OCI-LY1 (cell line): Measurements from ENCODE around the gene PHKB.

Experiments used
- H2AFZ ChIP-seq: fragments of 200-600 bp; sonication (generic), shearing (Covaris generic); 2 replicates; pipeline ENCODE4 v1.6.0; 2014; ENCODE audit warnings: antibody characterized with exemption, mild to moderate bottlenecking, low read length
- H3F3A ChIP-seq: fragments of 200-600 bp; sonication (generic), shearing (Covaris generic); 2 replicates; pipeline ENCODE4 v1.6.0; 2014; ENCODE audit warnings: mild to moderate bottlenecking, antibody characterized with exemption, low read length, moderate library complexity; ENCODE audit not compliant: insufficient read depth
- H3K27ac ChIP-seq: fragments of 200-600 bp; sonication (generic); 2 replicates; pipeline ENCODE4 v1.5.1; 2014; ENCODE audit warnings: low read length, mixed run types, mild to moderate bottlenecking, low read depth; ENCODE audit not compliant: poor library complexity, severe bottlenecking
- H3K27me3 ChIP-seq: fragments of 200-600 bp; sonication (generic); 2 replicates; pipeline ENCODE4 v1.6.0; 2014; ENCODE audit warnings: antibody characterized with exemption, mild to moderate bottlenecking, low read length, moderate library complexity; ENCODE audit not compliant: insufficient read depth
- H3K36me3 ChIP-seq: fragments of 200-600 bp; sonication (generic); 2 replicates; pipeline ENCODE4 v1.6.1; 2014; ENCODE audit warnings: mild to moderate bottlenecking, antibody characterized with exemption, low read length, moderate library complexity, mixed read lengths; ENCODE audit not compliant: insufficient read depth
- H3K4me1 ChIP-seq: fragments of 200-600 bp; sonication (generic); 2 replicates; pipeline ENCODE4 v1.5.1; 2014; ENCODE audit warnings: mild to moderate bottlenecking, low read length, moderate library complexity; ENCODE audit not compliant: insufficient read depth, severe bottlenecking
- H3K4me2 ChIP-seq: fragments of 200-600 bp; sonication (generic), shearing (Covaris generic); 2 replicates; pipeline ENCODE4 v1.6.1; 2014; ENCODE audit warnings: low read length
- H3K4me3 ChIP-seq: fragments of 200-600 bp; sonication (generic); 2 replicates; pipeline ENCODE4 v1.5.1; 2014; ENCODE audit warnings: low read length, low read depth, mild to moderate bottlenecking, mixed read lengths; ENCODE audit not compliant: poor library complexity, severe bottlenecking
- H3K79me2 ChIP-seq: fragments of 200-600 bp; shearing (Covaris generic); 2 replicates; pipeline ENCODE4 v1.6.1; 2016; ENCODE audit warnings: mixed run types, low read length, mixed read lengths; ENCODE audit not compliant: insufficient read depth
- H3K9ac ChIP-seq: fragments of 200-600 bp; sonication (generic), shearing (Covaris generic); 2 replicates; pipeline ENCODE4 v1.6.1; 2014; ENCODE audit warnings: mild to moderate bottlenecking, low read length, mixed read lengths
- H3K9me2 ChIP-seq: fragments of 200-600 bp; sonication (generic), shearing (Covaris generic); 2 replicates; pipeline ENCODE4 v1.6.1; 2014; ENCODE audit warnings: low read depth, mild to moderate bottlenecking, low read length, mixed read lengths
- H3K9me3 ChIP-seq: fragments of 200-600 bp; shearing (Covaris generic); 2 replicates; pipeline ENCODE4 v1.6.1; 2014; ENCODE audit warnings: low read length, mixed read lengths
- H4K20me1 ChIP-seq: fragments of 200-600 bp; sonication (generic), shearing (Covaris generic); 2 replicates; pipeline ENCODE4 v1.6.0; 2016; ENCODE audit warnings: mild to moderate bottlenecking, low read length; ENCODE audit not compliant: insufficient read depth
- EZH2 ChIP-seq: fragments of 200-600 bp; sonication (generic), shearing (Covaris generic); IDR thresholded peaks from 2 replicates; pipeline ENCODE4 v1.8.0; 2017; ENCODE audit warnings: borderline replicate concordance, mixed run types, mild to moderate bottlenecking, antibody characterized with exemption, low read length, moderate library complexity, mixed read lengths
- TF ChIP-seq, protein P1 (sequence below): fragments of 200-600 bp; sonication (generic), shearing (Covaris generic); IDR thresholded peaks from 2 replicates; pipeline ENCODE4 v1.5.1; 2017; ENCODE audit warnings: mild to moderate bottlenecking, antibody characterized with exemption, low read length, moderate library complexity, mixed read lengths

PHKB gene

DNA sequence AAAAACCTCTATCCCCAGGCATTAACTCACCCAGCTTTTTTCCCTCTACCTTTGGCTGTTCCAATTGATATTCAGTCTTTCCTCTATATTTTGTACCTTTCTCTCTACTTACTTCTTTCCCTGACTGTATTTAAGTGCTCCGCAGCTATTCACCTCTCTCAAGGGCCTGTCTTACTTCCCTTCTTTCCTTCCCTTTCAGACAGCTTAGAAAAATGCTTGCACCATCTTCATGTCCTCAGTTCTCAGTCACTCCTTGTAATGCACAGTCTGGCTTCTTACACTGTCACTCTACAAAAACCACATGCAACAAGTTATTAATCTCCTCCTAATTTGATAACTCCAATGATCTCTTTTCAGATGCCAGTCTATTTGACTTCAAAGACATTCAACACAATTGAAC, 163.4 kb downstream of the PHKB start:
- no peak for TF ChIP-seq EZH2
- TF ChIP-seq, protein P1, sequence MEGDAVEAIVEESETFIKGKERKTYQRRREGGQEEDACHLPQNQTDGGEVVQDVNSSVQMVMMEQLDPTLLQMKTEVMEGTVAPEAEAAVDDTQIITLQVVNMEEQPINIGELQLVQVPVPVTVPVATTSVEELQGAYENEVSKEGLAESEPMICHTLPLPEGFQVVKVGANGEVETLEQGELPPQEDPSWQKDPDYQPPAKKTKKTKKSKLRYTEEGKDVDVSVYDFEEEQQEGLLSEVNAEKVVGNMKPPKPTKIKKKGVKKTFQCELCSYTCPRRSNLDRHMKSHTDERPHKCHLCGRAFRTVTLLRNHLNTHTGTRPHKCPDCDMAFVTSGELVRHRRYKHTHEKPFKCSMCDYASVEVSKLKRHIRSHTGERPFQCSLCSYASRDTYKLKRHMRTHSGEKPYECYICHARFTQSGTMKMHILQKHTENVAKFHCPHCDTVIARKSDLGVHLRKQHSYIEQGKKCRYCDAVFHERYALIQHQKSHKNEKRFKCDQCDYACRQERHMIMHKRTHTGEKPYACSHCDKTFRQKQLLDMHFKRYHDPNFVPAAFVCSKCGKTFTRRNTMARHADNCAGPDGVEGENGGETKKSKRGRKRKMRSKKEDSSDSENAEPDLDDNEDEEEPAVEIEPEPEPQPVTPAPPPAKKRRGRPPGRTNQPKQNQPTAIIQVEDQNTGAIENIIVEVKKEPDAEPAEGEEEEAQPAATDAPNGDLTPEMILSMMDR = no peak
- H3K36me3 ChIP-seq = no peaks in the 10 kb centered on the region
- no peaks in the 10 kb centered on the region for H4K20me1 ChIP-seq
- no peaks in the 10 kb centered on the region for H3K9me2 ChIP-seq
- H3K4me2 ChIP-seq = no peak overlapping the region
- no peak overlapping the region for H2AFZ ChIP-seq
- no peaks in the 10 kb centered on the region for H3K4me1 ChIP-seq
- no peak overlapping the region for H3K27ac ChIP-seq
- no peak overlapping the region for H3K9ac ChIP-seq
- H3K79me2 ChIP-seq = no peaks in the 10 kb centered on the region
- no peak overlapping the region for H3K4me3 ChIP-seq
- no peaks in the 10 kb centered on the region; the same call in 1 of the 2 replicates for H3K9me3 ChIP-seq
- no peaks in the 10 kb centered on the region for H3K27me3 ChIP-seq
- no peaks in the 10 kb centered on the region for H3F3A ChIP-seq

DNA sequence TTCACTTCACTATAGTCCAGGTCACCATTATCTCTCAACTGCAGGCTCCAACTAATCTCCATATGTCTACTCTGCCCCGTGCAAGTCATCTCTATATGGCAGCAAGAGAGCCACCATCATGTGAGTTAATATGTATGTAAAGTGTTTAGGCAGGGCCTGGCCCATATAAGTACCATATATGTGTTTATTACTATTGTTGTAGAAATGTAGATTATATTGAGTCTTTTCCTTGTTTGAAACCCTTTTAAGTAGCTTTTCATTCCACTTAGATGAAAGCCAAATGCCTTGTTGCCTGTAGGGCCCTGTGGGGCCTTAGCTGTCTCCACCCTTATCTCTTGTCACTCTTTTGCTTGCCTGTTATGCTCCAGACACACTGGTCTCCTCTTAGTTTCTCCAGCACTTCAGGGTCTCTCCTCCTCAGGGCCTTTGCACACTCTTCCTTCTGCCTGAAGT, 164.0 kb downstream of the PHKB start:
- H2AFZ ChIP-seq = no peak overlapping the region
- no peaks in the 10 kb centered on the region for H4K20me1 ChIP-seq
- H3K9me2 ChIP-seq = no peaks in the 10 kb centered on the region
- H3K9ac ChIP-seq = no peak overlapping the region
- TF ChIP-seq, protein P1 = no peak
- TF ChIP-seq EZH2 = no peak
- no peaks in the 10 kb centered on the region for H3K79me2 ChIP-seq
- no peaks in the 10 kb centered on the region for H3K4me1 ChIP-seq
- no peak overlapping the region for H3K27ac ChIP-seq
- H3K9me3 ChIP-seq = no peaks in the 10 kb centered on the region; the same call in 1 of the 2 replicates
- no peaks in the 10 kb centered on the region for H3F3A ChIP-seq
- no peaks in the 10 kb centered on the region for H3K36me3 ChIP-seq
- no peak overlapping the region for H3K4me3 ChIP-seq
- H3K4me2 ChIP-seq = no peak overlapping the region
- H3K27me3 ChIP-seq = no peaks in the 10 kb centered on the region

DNA sequence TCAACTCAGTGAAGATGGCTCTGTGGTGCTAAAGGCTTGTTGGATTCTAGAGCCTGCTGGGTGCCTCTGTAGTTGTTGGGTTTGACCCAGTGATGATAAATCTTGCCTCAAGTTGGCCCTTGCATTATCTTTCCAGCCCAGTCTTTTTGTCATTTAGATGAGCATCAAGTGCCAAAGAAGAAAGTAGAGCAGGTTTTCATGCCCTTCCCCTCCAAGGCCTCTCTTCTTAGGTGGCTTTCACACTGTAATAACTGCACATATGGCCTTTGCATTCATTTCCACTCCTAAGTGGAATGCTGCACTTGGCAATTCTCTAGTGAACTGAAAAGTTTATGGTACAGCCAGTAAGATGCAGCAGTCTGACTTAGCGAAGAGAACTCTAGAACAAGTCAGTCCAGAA, 165.1 kb downstream of the PHKB start:
- no peaks in the 10 kb centered on the region for H3K36me3 ChIP-seq

More for the DNA sequence above, 165.1 kb downstream of the PHKB start:
- no peaks in the 10 kb centered on the region for H3K9me2 ChIP-seq
- H4K20me1 ChIP-seq = no peaks in the 10 kb centered on the region
- no peak overlapping the region for H2AFZ ChIP-seq
- TF ChIP-seq, protein P1 = no peak
- no peak for TF ChIP-seq EZH2
- no peak overlapping the region for H3K9ac ChIP-seq
- no peaks in the 10 kb centered on the region for H3K27me3 ChIP-seq
- no peaks in the 10 kb centered on the region for H3F3A ChIP-seq
- no peak overlapping the region for H3K4me3 ChIP-seq
- no peak overlapping the region for H3K4me2 ChIP-seq
- no peaks in the 10 kb centered on the region for H3K79me2 ChIP-seq
- H3K4me1 ChIP-seq = no peaks in the 10 kb centered on the region
- H3K27ac ChIP-seq = no peak overlapping the region
- H3K9me3 ChIP-seq = no peaks in the 10 kb centered on the region; the same call in 1 of the 2 replicates
